Glutamatergic neuron (in vitro differentiated cells): ENCODE results near the gene B4GALT3. TPM values are rescaled to one million over a fixed set of nuclear protein-coding genes. Genes with fewer than 3 reads are reported as not detected.
A peak's percentile ranks its signal among the peaks of the same experiment; 100 is the strongest.

Experiments
- DNase-seq: peaks from one replicate; pipeline ENCODE4 v3.0.0; 2022
- H3K27ac Mint-ChIP-seq: one replicate; pipeline ENCODE4 v1.8.0; 2020; ENCODE audit warnings: mild to moderate bottlenecking, mixed read lengths, inconsistent platforms; ENCODE audit not compliant: unreplicated experiment
- H3K27me3 Mint-ChIP-seq: one replicate; pipeline ENCODE4 v1.8.0; 2020; ENCODE audit warnings: mild to moderate bottlenecking, moderate library complexity, mixed read lengths, inconsistent platforms; ENCODE audit not compliant: unreplicated experiment
- H3K36me3 Mint-ChIP-seq: one replicate; pipeline ENCODE4 v1.8.0; 2020; ENCODE audit warnings: mild to moderate bottlenecking, mixed read lengths, inconsistent platforms; ENCODE audit not compliant: unreplicated experiment
- H3K4me1 Mint-ChIP-seq: one replicate; pipeline ENCODE4 v1.8.0; 2020; ENCODE audit warnings: mild to moderate bottlenecking, low read depth, mixed read lengths, inconsistent platforms; ENCODE audit not compliant: unreplicated experiment
- H3K4me3 Mint-ChIP-seq: one replicate; pipeline ENCODE4 v1.8.0; 2020; ENCODE audit warnings: mild to moderate bottlenecking, mixed read lengths, inconsistent platforms; ENCODE audit not compliant: unreplicated experiment
- H3K9me3 Mint-ChIP-seq: one replicate; pipeline ENCODE4 v1.8.0; 2020; ENCODE audit warnings: mild to moderate bottlenecking, moderate library complexity, mixed read lengths, inconsistent platforms; ENCODE audit not compliant: unreplicated experiment
- long read RNA-seq: library from polyadenylated mRNA; unstranded; transcript quantifications from one replicate; pipeline ENCODE4 v2.0.0, GENCODE V29; 2020; ENCODE audit not compliant: unreplicated experiment
- total RNA-seq: library from RNA; stranded (reverse); fragmentation: NEBNext Ultra II Directional; extraction: Animal tissue kit (Norgen Biotek cat#: 25700); gene quantifications from one replicate; pipeline ENCODE4 v1.2.1, GENCODE V29; 2021; ENCODE audit not compliant: unreplicated experiment
- TF ChIP-seq, protein P1 (sequence below): fragments of 200-600 bp; sonication (generic); IDR thresholded peaks from one replicate; pipeline ENCODE4 v1.5.0; 2021; ENCODE audit not compliant: partially characterized antibody, unreplicated experiment

The B4GALT3 gene
- 35.7 TPM for total RNA-seq
- long read RNA-seq, transcript B4GALT3-213 (8 exons, 2,414 nt): major isoform, 20 of 33 reads
- long read RNA-seq, transcript B4GALT3-201 (8 exons, 1,911 nt): minor isoform, 7 of 33 reads
- long read RNA-seq, partial matches to known transcripts: 1 of 33 reads
- long read RNA-seq, other reads (novel, unspliced or antisense): 4 of 33 reads

DNA sequence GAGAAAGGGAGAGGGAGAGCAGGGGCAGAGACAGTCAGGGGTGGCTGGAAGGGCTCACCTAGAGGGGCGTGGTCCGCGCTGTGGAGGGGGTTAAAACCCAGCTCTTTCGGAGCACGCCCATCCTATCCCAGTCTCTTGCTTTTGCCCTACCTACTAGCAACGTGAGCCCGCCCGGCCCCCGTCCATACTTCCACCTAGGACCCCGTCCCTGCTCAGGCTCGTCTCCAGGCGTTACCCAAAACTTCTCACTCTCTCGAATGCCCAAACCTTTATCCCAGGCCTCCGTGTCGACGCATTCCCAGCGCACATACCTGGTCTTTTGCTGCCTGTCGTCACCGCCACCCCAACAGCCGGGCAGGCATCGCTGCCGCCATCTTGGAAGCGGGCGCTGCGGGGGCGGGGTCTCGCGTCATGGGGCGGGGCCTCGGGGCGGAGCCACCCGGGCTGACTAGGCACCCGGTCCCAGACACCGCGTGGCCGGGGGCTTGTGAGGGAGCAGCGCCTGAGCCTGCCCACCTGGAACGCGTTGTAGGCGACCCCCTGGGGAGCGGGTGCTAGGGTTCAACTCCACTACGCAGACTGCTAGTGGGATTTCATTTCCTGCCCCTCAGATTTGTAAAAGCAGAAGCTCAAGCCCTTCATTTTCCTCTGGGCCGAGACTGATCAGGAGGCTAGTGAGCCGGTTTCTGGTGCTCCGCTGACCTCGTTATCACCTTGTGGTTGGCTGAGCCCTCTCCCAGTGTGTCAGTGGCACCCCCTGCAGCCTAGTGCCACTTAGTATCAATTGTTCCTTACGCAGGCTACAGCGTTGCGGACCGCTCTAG is at the start of gene B4GALT3:
B4GALT3 (minus strand) TSS at position 396 of the 824 bp plus-strand sequence. CDS start 1,447 bp downstream, outside the sequence.
- peak within 1 kb of the TSS; percentile 98 for H3K27ac Mint-ChIP-seq
- H3K4me1 Mint-ChIP-seq: peaks cover 8% of the 10 kb centered on the region
- peak within 1 kb of the TSS; percentile 100 for H3K4me3 Mint-ChIP-seq
- peak; percentile 98 for DNase-seq
- peaks cover 7% of the 10 kb centered on the region for H3K36me3 Mint-ChIP-seq
- TF ChIP-seq, protein P1, sequence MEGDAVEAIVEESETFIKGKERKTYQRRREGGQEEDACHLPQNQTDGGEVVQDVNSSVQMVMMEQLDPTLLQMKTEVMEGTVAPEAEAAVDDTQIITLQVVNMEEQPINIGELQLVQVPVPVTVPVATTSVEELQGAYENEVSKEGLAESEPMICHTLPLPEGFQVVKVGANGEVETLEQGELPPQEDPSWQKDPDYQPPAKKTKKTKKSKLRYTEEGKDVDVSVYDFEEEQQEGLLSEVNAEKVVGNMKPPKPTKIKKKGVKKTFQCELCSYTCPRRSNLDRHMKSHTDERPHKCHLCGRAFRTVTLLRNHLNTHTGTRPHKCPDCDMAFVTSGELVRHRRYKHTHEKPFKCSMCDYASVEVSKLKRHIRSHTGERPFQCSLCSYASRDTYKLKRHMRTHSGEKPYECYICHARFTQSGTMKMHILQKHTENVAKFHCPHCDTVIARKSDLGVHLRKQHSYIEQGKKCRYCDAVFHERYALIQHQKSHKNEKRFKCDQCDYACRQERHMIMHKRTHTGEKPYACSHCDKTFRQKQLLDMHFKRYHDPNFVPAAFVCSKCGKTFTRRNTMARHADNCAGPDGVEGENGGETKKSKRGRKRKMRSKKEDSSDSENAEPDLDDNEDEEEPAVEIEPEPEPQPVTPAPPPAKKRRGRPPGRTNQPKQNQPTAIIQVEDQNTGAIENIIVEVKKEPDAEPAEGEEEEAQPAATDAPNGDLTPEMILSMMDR: no peak
- peaks cover 11% of the 10 kb centered on the region for H3K9me3 Mint-ChIP-seq
- peaks cover 14% of the 10 kb centered on the region for H3K27me3 Mint-ChIP-seq

DNA sequence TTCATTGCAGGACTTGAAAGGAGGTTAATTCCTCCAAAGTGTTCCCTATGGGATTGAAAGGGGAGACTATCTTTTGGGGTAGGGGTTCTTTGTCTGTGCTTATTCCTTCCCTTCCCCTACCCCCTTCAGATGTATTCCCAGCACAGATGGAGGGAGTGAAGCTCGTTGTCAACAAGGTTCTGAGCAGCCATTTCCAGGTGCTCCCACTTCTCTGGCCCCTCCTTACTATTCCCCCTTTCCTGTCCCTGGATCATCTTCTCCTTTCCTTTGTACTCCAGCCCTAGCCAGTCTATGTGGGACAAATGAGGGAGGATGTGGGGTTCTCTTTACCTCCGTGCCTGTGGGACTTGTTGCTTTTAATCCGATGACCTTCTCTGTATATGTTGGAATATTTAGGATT is 49.5 kb upstream of the B4GALT3 start:
- TF ChIP-seq, protein P1: no peak
- Mint-ChIP-seq H3K36me3 (no peaks in the 10 kb centered on the region), H3K4me3 (peak overlapping the region; percentile 98), H3K4me1 (peaks cover 7% of the 10 kb centered on the region), H3K27ac (peak overlapping the region; percentile 98), H3K27me3 (peaks cover 2% of the 10 kb centered on the region), H3K9me3 (no peaks in the 10 kb centered on the region)
- DNase-seq: no peak

DNA sequence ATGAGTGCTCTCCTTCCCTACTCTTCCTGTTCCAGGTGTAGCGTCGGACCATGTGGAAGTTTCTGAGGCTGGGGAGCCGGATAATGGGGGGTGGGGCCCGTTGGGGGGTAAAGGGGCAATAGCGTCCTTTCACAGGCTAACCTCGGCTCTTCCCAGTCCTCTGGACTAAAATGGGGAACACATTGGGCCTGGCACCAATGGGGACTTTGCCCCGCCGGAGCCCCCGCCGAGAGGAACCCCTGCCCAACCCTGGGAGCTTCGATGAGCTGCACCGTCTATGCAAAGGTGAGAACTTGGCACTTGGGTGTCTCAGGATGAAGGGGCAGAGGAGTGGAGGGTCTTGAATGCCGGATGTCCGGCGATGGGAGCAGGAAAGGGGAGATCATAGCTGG is 49.0 kb upstream of the B4GALT3 start:
- peaks cover 2% of the 10 kb centered on the region for H3K27me3 Mint-ChIP-seq
- TF ChIP-seq, protein P1: no peak
- H3K4me3 Mint-ChIP-seq: peak overlapping the region; percentile 98
- H3K9me3 Mint-ChIP-seq: no peaks in the 10 kb centered on the region
- no peak for DNase-seq
- H3K27ac Mint-ChIP-seq: peak overlapping the region; percentile 98
- H3K36me3 Mint-ChIP-seq: no peaks in the 10 kb centered on the region
- H3K4me1 Mint-ChIP-seq: peaks cover 7% of the 10 kb centered on the region

DNA sequence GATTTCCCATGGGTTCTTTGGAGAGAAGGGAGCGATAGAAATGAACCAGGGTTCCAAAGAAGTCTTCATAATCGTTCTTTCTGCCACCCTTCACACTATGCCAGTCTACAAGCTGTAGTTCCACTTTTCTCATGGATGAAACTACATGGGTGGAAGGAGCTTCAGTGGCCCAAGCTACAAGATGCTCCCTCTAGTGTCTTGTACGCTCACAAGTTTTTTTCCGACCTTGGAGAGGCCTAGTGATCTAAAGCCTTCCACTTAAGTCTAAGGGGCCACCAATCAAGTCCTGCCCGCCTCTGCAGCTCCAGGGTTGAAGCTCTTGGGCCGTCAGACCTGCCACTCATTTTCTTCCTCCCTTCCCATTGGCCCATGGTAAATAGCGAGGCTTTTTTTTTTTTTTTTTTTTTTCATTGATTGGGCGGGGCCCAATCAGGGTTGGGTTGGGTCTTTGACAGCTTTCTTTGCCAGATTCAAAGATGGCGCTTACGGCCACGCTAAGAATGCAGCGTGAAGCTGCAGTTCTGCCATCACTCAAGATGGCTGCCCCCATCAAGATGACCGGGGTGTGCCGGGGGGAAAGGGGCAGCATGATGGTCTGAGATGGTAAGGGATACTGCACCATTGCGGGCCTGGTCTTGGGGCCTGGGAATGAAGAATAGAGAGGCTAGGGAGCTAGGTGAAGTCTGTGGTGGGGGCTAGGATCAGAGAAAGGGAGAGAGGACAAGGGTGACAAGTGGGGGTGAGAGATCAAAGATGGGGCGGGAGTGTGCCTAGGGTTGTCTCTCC is 48.4 kb upstream of the B4GALT3 start, which contains the start of gene TOMM40L:
TOMM40L (plus strand) TSS at position 527 of the 786 bp plus-strand sequence. CDS start 430 bp downstream, outside the sequence.
- TF ChIP-seq, protein P1: peak; percentile 14
- Mint-ChIP-seq H3K36me3 (no peaks in the 10 kb centered on the region), H3K4me3 (peak within 1 kb of the TSS; percentile 98), H3K27me3 (peaks cover 2% of the 10 kb centered on the region), H3K4me1 (peaks cover 7% of the 10 kb centered on the region), H3K27ac (peak within 1 kb of the TSS; percentile 98), H3K9me3 (no peaks in the 10 kb centered on the region)
- DNase-seq: peak; percentile 85
